Measurements from ENCODE around the gene PLOD3. TPM values are rescaled to one million over a fixed set of nuclear protein-coding genes. Genes with fewer than 3 reads are reported as not detected.
A peak's percentile ranks its signal among the peaks of the same experiment; 100 is the strongest.
"Not testable (repeated sequence)": the region's sequence is repeated elsewhere in the genome, so short reads cannot be mapped to it uniquely, and the experiment has no call there.

PLOD3 gene
- total RNA-seq, 1 experiment from 2014 or later = 74.5 TPM

GRCh38 chr7:101255796-101256195 lies 38.4 kb upstream of the PLOD3 start:
- Mint-ChIP-seq H3K4me1 (peaks cover 7 to 13% of the 10 kb centered on the region in 2 experiments), H3K36me3 (ENCODE audit: insufficient read depth in 1 of 3, low read depth in 3 of 3) (peaks cover 3 to 5% (median 5%) of the 10 kb centered on the region in 3 experiments; a peak in 5 of 7 replicates), H3K27ac (no peak overlapping the region), H3K4me3 (no peak overlapping the region), H3K9me3 (no peaks in the 10 kb centered on the region), H3K27me3 (ENCODE audit: low read depth) (no peaks in the 10 kb centered on the region; the same call in 1 of the 2 replicates)
- H4K20me1 ChIP-seq (ENCODE audit: control insufficient read depth, insufficient read depth, insufficient read length) = no peaks in the 10 kb centered on the region
- DNase-seq = no peak
- H3K4me2 ChIP-seq (ENCODE audit: insufficient read depth, insufficient read length, low read length) = no peak overlapping the region
- WGBS (ENCODE audit: extremely low coverage, insufficient read length, low lambda C conversion rate) = no CpG with 5 or more reads among the region's 4 CpGs
- peaks cover 5% of the 10 kb centered on the region for H3K79me1 ChIP-seq (ENCODE audit: insufficient read depth, low read depth, low read length, poor library complexity, severe bottlenecking)
- peaks cover 3% of the 10 kb centered on the region; the same call in 1 of the 2 replicates for H3K4me1 ChIP-seq (ENCODE audit: insufficient read depth, low read length)
- no peak overlapping the region for H3K23ac ChIP-seq (ENCODE audit: insufficient read length, low read depth, low read length)
- no peak overlapping the region for H3K18ac ChIP-seq (ENCODE audit: insufficient read length, low read depth, low read length)
- H3K27me3 ChIP-seq (ENCODE audit: insufficient read depth, low read length) = no peaks in the 10 kb centered on the region
- no peak overlapping the region for H2BK15ac ChIP-seq (ENCODE audit: low read depth, low read length)
- H3K27ac ChIP-seq (ENCODE audit: insufficient read length, low read depth, low read length) = no peak overlapping the region
- H3K23me2 ChIP-seq (ENCODE audit: insufficient read length, low read depth, low read length, poor library complexity, severe bottlenecking) = peaks cover 9% of the 10 kb centered on the region
- H2AK5ac ChIP-seq (ENCODE audit: insufficient read length, low read length) = no peak overlapping the region
- no peak overlapping the region for H3K4ac ChIP-seq (ENCODE audit: low read depth, low read length)
- no peak overlapping the region for H3K9ac ChIP-seq (ENCODE audit: extremely low read depth, insufficient read length, low read length)
- H3K56ac ChIP-seq (ENCODE audit: insufficient read length, low read depth, low read length) = no peak overlapping the region
- no peak overlapping the region for H2BK120ac ChIP-seq (ENCODE audit: low read depth, low read length, poor library complexity, severe bottlenecking)
- no peak overlapping the region for H4K8ac ChIP-seq (replicated peaks; ENCODE audit: insufficient read length, low read depth, low read length)
- H2BK12ac ChIP-seq (ENCODE audit: insufficient read length, low read depth, low read length) = no peak overlapping the region
- no peak overlapping the region for H4K5ac ChIP-seq (ENCODE audit: insufficient read length, low read depth, low read length)
- H2BK20ac ChIP-seq (ENCODE audit: low read depth, low read length, poor library complexity, severe bottlenecking) = no peak overlapping the region
- no peak overlapping the region for H2AFZ ChIP-seq (ENCODE audit: low read length)
- no peak overlapping the region for H3T11ph ChIP-seq (ENCODE audit: low read length)
- H3K9me3 ChIP-seq (ENCODE audit: control insufficient read depth, low read depth, low read length) = no peaks in the 10 kb centered on the region
- H3K79me2 ChIP-seq (ENCODE audit: insufficient read depth, low read length) = peaks cover 8% of the 10 kb centered on the region; the same call in 1 of the 2 replicates
- H4K91ac ChIP-seq (ENCODE audit: insufficient read length, low read depth, low read length) = no peak overlapping the region
- H3K14ac ChIP-seq (ENCODE audit: insufficient read depth, low read length) = no peak overlapping the region
- H2BK5ac ChIP-seq (ENCODE audit: insufficient read length, low read length) = no peak overlapping the region
- no peak for TF ChIP-seq CTCF (conservative IDR thresholded peaks at IDR 0.05)

GRCh38 chr7:101253199-101253598 lies 35.8 kb upstream of the PLOD3 start:
- not testable (repeated sequence) for H3K4ac ChIP-seq (ENCODE audit: low read depth, low read length); H2AFZ ChIP-seq (ENCODE audit: low read length); H3T11ph ChIP-seq (ENCODE audit: low read length); H4K5ac ChIP-seq (ENCODE audit: insufficient read length, low read depth, low read length); H3K27ac ChIP-seq (ENCODE audit: insufficient read length, low read depth, low read length); H2AK5ac ChIP-seq (ENCODE audit: insufficient read length, low read length); H2BK12ac ChIP-seq (ENCODE audit: insufficient read length, low read depth, low read length); H4K8ac ChIP-seq (replicated peaks; ENCODE audit: insufficient read length, low read depth, low read length); H4K20me1 ChIP-seq (ENCODE audit: control insufficient read depth, insufficient read depth, insufficient read length); H2BK20ac ChIP-seq (ENCODE audit: low read depth, low read length, poor library complexity, severe bottlenecking); H2BK15ac ChIP-seq (ENCODE audit: low read depth, low read length); H3K79me2 ChIP-seq (ENCODE audit: insufficient read depth, low read length); DNase-seq; H3K9ac ChIP-seq (ENCODE audit: extremely low read depth, insufficient read length, low read length); H4K91ac ChIP-seq (ENCODE audit: insufficient read length, low read depth, low read length); H2BK5ac ChIP-seq (ENCODE audit: insufficient read length, low read length); H3K9me3 ChIP-seq (ENCODE audit: control insufficient read depth, low read depth, low read length); H3K4me1 ChIP-seq (ENCODE audit: insufficient read depth, low read length); H3K4me2 ChIP-seq (ENCODE audit: insufficient read depth, insufficient read length, low read length); H3K27me3 Mint-ChIP-seq (ENCODE audit: low read depth); H3K27ac Mint-ChIP-seq; H3K79me1 ChIP-seq (ENCODE audit: insufficient read depth, low read depth, low read length, poor library complexity, severe bottlenecking); H3K14ac ChIP-seq (ENCODE audit: insufficient read depth, low read length); H3K56ac ChIP-seq (ENCODE audit: insufficient read length, low read depth, low read length); H3K18ac ChIP-seq (ENCODE audit: insufficient read length, low read depth, low read length); H2BK120ac ChIP-seq (ENCODE audit: low read depth, low read length, poor library complexity, severe bottlenecking); H3K27me3 ChIP-seq (ENCODE audit: insufficient read depth, low read length); H3K23ac ChIP-seq (ENCODE audit: insufficient read length, low read depth, low read length); H3K23me2 ChIP-seq (ENCODE audit: insufficient read length, low read depth, low read length, poor library complexity, severe bottlenecking); H3K9me3 Mint-ChIP-seq
- Mint-ChIP-seq H3K36me3 (ENCODE audit: insufficient read depth in 1 of 3, low read depth in 3 of 3) (peaks cover 5 to 17% (median 15%) of the 10 kb centered on the region in 3 experiments; a peak in 5 of 7 replicates), H3K4me3 (peak overlapping the region; percentile 99; a peak in 2 of 5 replicates), H3K4me1 (peaks cover 7 to 17% of the 10 kb centered on the region in 2 experiments)
- no CpG with 5 or more reads among the region's 5 CpGs for WGBS (ENCODE audit: extremely low coverage, insufficient read length, low lambda C conversion rate)

All from H9 (cell line).